ENCODE results near the gene SPOP.

SPOP gene

GRCh38 chr17:49630113-49630900 is 47.6 kb downstream of the SPOP start:
- peak overlapping the region; percentile 86 to 90 for H3K27ac ChIP-seq
- no peak overlapping the region for H3K4me3 ChIP-seq
- peaks cover 0 to 100% (median 62%) of the 10 kb centered on the region in 4 donors for H3K4me1 ChIP-seq
- intact Hi-C loops (cut with DNase I; ENCODE audit: low total_unique reads): no loop called here
- no peak for TF ChIP-seq CTCF (IDR thresholded peaks at IDR 0.05)
- no peaks in the 10 kb centered on the region for H3K36me3 ChIP-seq
- DNase-seq: no peak
- no peaks in the 10 kb centered on the region for H3K27me3 ChIP-seq
- H3K9me3 ChIP-seq: no peaks in the 10 kb centered on the region

GRCh38 chr17:49629447-49629846 is 48.5 kb downstream of the SPOP start:
- no peak for TF ChIP-seq CTCF (IDR thresholded peaks at IDR 0.05)
- Histone ChIP-seq H3K36me3 (no peaks in the 10 kb centered on the region), H3K4me3 (no peak overlapping the region), H3K9me3 (no peaks in the 10 kb centered on the region), H3K27me3 (no peaks in the 10 kb centered on the region), H3K4me1 (peaks cover 0 to 100% (median 64%) of the 10 kb centered on the region in 4 donors), H3K27ac (peak overlapping the region; percentile 86 to 90)
- intact Hi-C loops (cut with DNase I; ENCODE audit: low total_unique reads): no loop called here
- DNase-seq: no peak

- H3K36me3 ChIP-seq: peaks cover 18 to 24% (median 24%) of the 10 kb centered on the region in 3 donors
- no peaks in the 10 kb centered on the region for H3K27me3 ChIP-seq
- peak overlapping the region; percentile 86 to 90 for H3K27ac ChIP-seq
- no peaks in the 10 kb centered on the region for H3K9me3 ChIP-seq
- no peak for TF ChIP-seq CTCF (IDR thresholded peaks at IDR 0.05)
- DNase-seq: peak in 1 of 2 donors; percentile 29
- peaks cover 0 to 100% (median 53%) of the 10 kb centered on the region in 4 donors for H3K4me1 ChIP-seq
- H3K4me3 ChIP-seq: no peak overlapping the region
- intact Hi-C loops (cut with DNase I; ENCODE audit: low total_unique reads): no loop called here
These were observed 53.0 kb downstream of the SPOP start for GRCh38 chr17:49624896-49625295.

GRCh38 chr17:49621946-49622529 is 55.9 kb downstream of the SPOP start:
- H3K4me3 ChIP-seq: no peak overlapping the region
- H3K27me3 ChIP-seq: no peaks in the 10 kb centered on the region
- intact Hi-C loops (cut with DNase I; ENCODE audit: low total_unique reads): no loop called here
- H3K9me3 ChIP-seq: no peaks in the 10 kb centered on the region
- DNase-seq: no peak
- peak overlapping the region; percentile 86 to 90 for H3K27ac ChIP-seq
- no peak for TF ChIP-seq CTCF (IDR thresholded peaks at IDR 0.05)
- peaks cover 41 to 49% (median 45%) of the 10 kb centered on the region in 3 donors for H3K36me3 ChIP-seq
- peaks cover 0 to 92% (median 34%) of the 10 kb centered on the region in 4 donors for H3K4me1 ChIP-seq

- Histone ChIP-seq H3K9me3 (no peaks in the 10 kb centered on the region), H3K36me3 (peaks cover 41 to 49% (median 45%) of the 10 kb centered on the region in 3 donors), H3K27ac (peak overlapping the region; percentile 86 to 90), H3K4me3 (no peak overlapping the region), H3K27me3 (no peaks in the 10 kb centered on the region), H3K4me1 (peaks cover 0 to 92% (median 38%) of the 10 kb centered on the region in 4 donors)
- intact Hi-C loops (cut with DNase I; ENCODE audit: low total_unique reads): no loop called here
- TF ChIP-seq CTCF (IDR thresholded peaks at IDR 0.05): no peak
- DNase-seq: no peak
These were observed 56.5 kb downstream of the SPOP start for GRCh38 chr17:49621420-49621819.
